RWPE2 (cell line): ENCODE results near the gene HSPB3.
A peak's percentile ranks its signal among the peaks of the same experiment; 100 is the strongest.

Experiments used
- ATAC-seq: fragments of 200-7000 bp; cut with Tn5 transposase; 3 replicates; pipeline ENCODE4 v1.9.1; 2021; ENCODE audit warnings: low read depth
- DNase-seq: peaks from one replicate; pipeline ENCODE4 v3.0.0-alpha.2; 2020; ENCODE audit warnings: low spot score
- H3K27ac ChIP-seq: fragments of 450-650 bp; 2 replicates; pipeline ENCODE4 v1.5.1; 2017; ENCODE audit warnings: mild to moderate bottlenecking; ENCODE audit not compliant: poor library complexity, severe bottlenecking
- H3K27me3 ChIP-seq: fragments of 250-450 bp; sonication (Bioruptor Pico); 2 replicates; pipeline ENCODE4 v1.5.1; 2021; ENCODE audit warnings: mild to moderate bottlenecking, moderate library complexity; ENCODE audit not compliant: insufficient read depth, poor library complexity, severe bottlenecking
- H3K36me3 ChIP-seq: fragments of 250-450 bp; sonication (Bioruptor Pico); 2 replicates; pipeline ENCODE4 v1.5.1; 2020; ENCODE audit warnings: low read depth, mild to moderate bottlenecking, moderate library complexity
- H3K4me1 ChIP-seq: fragments of 250-450 bp; sonication (Bioruptor Pico); 2 replicates; pipeline ENCODE4 v1.5.1; 2021; ENCODE audit warnings: mild to moderate bottlenecking, moderate library complexity; ENCODE audit not compliant: insufficient read depth, poor library complexity, severe bottlenecking
- H3K4me3 ChIP-seq: fragments of 250-450 bp; sonication (Bioruptor Pico); 2 replicates; pipeline ENCODE4 v1.5.1; 2021; ENCODE audit warnings: mild to moderate bottlenecking, moderate library complexity; ENCODE audit not compliant: severe bottlenecking
- H3K9me3 ChIP-seq: fragments of 250-450 bp; sonication (Bioruptor Pico); 2 replicates; pipeline ENCODE4 v1.5.1; 2021; ENCODE audit warnings: mild to moderate bottlenecking, moderate library complexity; ENCODE audit not compliant: severe bottlenecking
- TF ChIP-seq, protein P1 (sequence below): fragments of 450-650 bp; IDR thresholded peaks from one replicate; pipeline ENCODE4 v1.5.1; 2017; ENCODE audit warnings: mild to moderate bottlenecking, moderate library complexity; ENCODE audit not compliant: poor library complexity, severe bottlenecking

HSPB3 gene

DNA sequence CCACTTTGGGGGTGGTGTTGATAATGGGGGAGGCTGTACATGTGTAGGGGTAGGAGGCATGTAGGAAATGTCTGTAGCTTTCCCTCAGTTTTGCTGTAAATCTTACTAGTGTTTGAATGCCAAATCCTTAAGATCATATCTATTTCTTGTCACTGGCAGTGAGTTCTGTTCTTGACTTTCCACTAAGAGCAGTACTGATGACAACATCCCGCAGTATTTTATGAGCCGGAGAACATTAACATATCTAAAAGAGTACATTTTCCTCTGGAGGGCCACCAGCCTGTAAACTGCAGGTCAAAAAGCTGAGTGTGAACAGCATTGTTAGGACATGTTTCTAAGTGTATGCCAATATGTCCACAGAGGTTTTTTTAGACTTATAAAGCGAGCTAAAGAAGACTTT, 2.5 kb upstream of the HSPB3 start:
- no peaks in the 10 kb centered on the region for H3K36me3 ChIP-seq
- H3K4me3 ChIP-seq: no peak overlapping the region
- TF ChIP-seq, protein P1, sequence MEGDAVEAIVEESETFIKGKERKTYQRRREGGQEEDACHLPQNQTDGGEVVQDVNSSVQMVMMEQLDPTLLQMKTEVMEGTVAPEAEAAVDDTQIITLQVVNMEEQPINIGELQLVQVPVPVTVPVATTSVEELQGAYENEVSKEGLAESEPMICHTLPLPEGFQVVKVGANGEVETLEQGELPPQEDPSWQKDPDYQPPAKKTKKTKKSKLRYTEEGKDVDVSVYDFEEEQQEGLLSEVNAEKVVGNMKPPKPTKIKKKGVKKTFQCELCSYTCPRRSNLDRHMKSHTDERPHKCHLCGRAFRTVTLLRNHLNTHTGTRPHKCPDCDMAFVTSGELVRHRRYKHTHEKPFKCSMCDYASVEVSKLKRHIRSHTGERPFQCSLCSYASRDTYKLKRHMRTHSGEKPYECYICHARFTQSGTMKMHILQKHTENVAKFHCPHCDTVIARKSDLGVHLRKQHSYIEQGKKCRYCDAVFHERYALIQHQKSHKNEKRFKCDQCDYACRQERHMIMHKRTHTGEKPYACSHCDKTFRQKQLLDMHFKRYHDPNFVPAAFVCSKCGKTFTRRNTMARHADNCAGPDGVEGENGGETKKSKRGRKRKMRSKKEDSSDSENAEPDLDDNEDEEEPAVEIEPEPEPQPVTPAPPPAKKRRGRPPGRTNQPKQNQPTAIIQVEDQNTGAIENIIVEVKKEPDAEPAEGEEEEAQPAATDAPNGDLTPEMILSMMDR: no peak
- ATAC-seq: no peak
- H3K27me3 ChIP-seq: no peaks in the 10 kb centered on the region
- no peaks in the 10 kb centered on the region for H3K9me3 ChIP-seq
- H3K4me1 ChIP-seq: no peaks in the 10 kb centered on the region
- H3K27ac ChIP-seq: no peak overlapping the region
- no peak for DNase-seq

DNA sequence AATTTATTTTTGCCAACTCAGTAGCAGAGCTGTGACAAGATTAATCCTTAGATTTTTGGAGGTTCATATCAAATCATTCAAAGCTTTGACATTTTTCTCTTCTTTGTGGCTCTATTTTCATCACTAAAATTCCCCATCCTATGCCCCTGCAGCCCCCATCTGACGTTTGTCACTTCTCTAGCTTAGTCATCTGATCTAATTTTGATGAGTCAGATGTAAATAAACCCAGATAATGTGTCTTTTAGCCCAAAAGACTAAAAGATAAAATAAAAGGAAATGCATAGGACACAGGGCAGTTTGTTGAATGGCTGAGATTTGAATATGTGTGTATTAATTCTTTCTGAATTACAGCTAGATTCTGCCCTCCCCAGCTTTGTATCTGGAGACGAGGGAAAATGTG, 897 bp upstream of the HSPB3 start:
- no peak for ATAC-seq
- no peaks in the 10 kb centered on the region for H3K4me1 ChIP-seq
- no peak overlapping the region for H3K27ac ChIP-seq
- TF ChIP-seq, protein P1: no peak
- DNase-seq: no peak
- H3K27me3 ChIP-seq: no peaks in the 10 kb centered on the region
- no peaks in the 10 kb centered on the region for H3K36me3 ChIP-seq
- no peak overlapping the region for H3K4me3 ChIP-seq
- no peaks in the 10 kb centered on the region for H3K9me3 ChIP-seq

DNA sequence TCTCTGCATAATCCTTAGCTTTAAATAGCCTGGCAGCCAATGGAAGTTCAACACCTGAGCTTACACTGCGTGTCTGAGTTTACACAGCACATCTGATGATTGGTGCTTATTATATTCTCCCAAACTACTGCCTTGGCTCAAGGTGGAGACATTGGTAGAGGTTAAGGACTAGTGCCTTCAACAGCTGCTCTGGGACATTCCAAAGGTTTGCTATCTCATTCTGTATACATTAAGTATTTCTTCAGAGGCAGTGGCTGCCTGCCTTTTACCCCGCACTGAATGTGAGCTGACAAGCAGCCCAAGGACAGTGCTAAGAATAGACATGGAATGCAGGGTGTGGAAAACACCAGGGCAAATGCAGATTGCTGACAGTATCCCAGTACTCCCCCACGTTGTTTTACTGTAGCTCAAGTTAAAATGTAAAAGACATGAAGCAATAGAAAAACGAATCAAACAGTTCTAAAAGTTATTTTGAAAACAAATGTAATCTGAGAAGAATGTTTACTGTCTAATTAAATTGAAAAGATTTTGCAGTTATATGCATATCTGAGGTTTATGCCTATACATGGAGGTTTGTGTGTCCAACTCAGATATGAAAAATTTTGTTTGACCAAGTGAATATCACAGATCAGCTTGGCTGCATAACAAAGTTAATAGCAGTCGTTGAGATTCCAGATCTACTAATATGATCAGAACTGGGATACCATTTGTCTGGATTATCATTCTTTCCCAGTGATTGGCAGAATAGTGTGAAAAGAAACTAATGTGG, 1.8 kb downstream of the HSPB3 start:
- Histone ChIP-seq H3K36me3 (no peaks in the 10 kb centered on the region), H3K4me3 (no peak overlapping the region), H3K9me3 (no peaks in the 10 kb centered on the region), H3K27ac (no peak overlapping the region), H3K27me3 (no peaks in the 10 kb centered on the region), H3K4me1 (no peaks in the 10 kb centered on the region)
- DNase-seq (no peak), ATAC-seq (peak; percentile 69)
- TF ChIP-seq, protein P1: no peak

DNA sequence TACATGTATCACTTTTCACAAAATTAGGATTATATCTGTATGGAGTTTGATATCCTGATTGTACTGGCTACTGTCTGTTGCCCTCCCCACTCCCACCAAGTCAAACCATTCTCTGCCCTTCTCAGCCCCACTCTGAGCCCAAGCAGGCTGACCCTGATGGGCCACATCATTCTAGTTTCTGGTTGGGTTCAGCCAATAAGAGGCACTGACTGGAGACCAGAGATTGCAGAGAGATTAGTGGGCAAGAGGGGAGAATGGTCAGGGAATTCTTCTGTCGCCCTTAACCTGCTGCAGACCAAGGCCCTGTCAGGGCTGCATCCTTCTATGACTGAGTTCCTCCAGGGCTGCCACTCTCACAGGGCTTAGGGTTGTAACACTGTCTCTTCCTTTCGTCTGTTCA, 2.7 kb downstream of the HSPB3 start:
- TF ChIP-seq, protein P1: no peak
- DNase-seq (no peak), ATAC-seq (no peak)
- Histone ChIP-seq H3K4me1 (no peaks in the 10 kb centered on the region), H3K27me3 (no peaks in the 10 kb centered on the region), H3K9me3 (no peaks in the 10 kb centered on the region), H3K36me3 (no peaks in the 10 kb centered on the region), H3K4me3 (no peak overlapping the region), H3K27ac (no peak overlapping the region)

DNA sequence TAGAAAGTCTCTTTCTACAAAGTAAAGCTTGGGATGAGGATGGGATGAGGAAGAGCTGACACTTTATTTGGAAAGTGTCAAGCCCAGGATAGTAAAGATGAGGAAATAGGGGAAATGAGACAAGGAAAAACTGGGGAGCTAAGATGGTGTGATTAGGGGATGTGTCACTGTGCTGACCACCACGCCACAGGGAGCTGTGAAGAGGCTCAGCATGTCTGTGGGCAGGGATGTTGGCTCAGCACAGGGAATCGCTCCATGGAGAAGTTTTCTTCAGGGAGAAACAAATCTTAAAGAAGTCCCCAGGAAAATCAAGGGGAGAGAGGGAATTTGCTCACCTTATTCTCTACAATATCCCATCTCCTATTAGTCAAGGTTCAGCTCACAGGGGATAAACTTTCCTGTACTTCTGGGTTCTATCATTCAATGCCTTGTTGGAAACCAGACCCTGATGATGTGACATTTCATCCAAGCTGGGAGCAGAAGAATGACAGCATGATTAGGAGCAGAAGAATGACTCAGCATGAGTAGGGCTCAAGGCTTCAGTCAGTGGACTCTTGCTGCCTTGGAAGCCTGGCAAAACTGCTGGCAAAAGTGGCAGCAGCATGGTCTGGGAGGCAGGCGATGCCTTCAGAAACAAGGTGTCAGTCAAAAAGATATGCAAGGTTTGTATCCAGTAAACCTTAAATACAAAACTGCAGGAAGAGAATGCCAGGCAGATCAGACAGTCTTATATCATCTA, 4.9 kb downstream of the HSPB3 start:
- Histone ChIP-seq H3K9me3 (no peaks in the 10 kb centered on the region), H3K36me3 (no peaks in the 10 kb centered on the region), H3K27ac (no peak overlapping the region), H3K4me1 (no peaks in the 10 kb centered on the region), H3K27me3 (no peaks in the 10 kb centered on the region), H3K4me3 (no peak overlapping the region)
- no peak for DNase-seq
- ATAC-seq: no peak
- TF ChIP-seq, protein P1: no peak
